GM21619 (cell line): ENCODE results near the gene COL5A1.

Experiments
- ATAC-seq: cut with Tn5 transposase; IDR thresholded peaks from one replicate; pipeline ENCODE4 v1.9.1; 2021; ENCODE audit not compliant: unreplicated experiment

The COL5A1 gene

DNA sequence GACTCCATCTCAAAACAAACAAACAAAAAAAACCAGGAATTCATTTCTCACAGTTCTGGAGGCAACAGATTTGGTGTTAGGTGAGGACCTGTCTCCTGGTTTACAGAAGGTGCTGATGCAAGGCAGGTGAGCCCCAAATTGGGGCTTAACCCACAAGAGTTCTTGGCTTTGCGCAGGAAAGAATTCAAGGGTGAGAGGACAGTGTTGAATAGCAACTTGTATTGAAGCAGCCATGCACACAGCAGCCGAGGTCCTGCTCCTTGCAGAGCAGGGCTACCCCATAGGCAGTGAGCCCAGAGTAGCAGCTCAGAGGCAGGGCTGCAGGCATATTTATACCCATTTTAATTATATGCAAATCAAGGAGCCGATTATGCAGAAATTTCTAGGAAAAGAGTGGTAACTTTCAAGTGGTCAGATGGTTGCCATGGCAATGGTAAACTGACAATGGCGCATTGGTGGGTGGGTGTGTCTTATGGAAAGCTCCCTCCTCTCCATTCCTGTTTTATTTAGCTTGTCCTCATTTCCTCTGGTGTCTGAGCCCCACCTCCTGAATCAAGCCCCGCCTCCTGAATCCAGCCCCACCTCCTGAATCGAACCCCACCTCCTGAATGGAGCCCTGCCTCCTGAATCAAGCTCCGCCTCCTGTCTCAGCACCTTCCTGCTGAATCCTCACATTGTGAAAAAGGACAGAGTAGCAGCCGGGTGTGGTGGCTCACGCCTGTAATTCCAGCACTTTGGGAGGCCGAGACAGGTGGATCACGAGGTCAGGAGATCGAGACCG, 34.5 kb upstream of the COL5A1 start:
- ATAC-seq, result no peak

DNA sequence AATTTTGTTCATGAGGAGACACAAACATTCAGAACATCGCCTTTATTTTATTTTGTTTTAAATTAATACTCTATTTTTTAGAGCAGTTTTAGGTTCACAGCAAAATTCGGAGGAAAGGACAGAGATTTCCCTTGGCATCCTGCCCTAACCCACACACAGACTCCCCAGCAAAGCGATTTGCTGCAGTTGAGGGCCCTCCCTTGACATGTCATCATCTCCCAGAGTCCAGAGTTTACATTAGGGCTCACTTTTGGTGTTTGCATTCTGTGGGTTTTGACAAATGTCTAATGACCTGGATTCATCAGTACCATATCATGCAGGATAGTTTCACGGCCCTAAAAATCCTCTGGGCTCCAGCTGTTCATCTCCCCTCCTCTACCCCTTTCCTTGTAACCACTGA, 33.6 kb upstream of the COL5A1 start:
- ATAC-seq, result no peak

DNA sequence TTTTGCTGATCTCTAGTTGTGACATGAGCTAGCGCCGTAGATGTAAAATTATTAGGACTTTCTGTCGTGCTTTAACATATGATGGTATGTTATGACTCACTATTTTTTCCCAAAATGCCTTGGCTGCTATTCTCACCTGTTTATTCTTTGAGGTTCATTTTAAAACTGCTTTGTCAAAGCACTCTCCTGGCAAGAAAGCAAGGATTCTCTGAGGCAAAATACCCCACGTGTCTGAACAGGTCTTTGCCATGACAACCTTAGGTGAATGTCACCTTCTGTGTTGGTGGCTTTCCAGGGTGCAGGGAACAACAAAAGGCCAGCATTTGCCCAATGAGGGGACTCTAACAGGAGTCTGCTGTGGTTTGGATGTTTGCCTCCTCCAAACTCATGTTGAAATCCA, 30.6 kb upstream of the COL5A1 start:
- no peak for ATAC-seq

DNA sequence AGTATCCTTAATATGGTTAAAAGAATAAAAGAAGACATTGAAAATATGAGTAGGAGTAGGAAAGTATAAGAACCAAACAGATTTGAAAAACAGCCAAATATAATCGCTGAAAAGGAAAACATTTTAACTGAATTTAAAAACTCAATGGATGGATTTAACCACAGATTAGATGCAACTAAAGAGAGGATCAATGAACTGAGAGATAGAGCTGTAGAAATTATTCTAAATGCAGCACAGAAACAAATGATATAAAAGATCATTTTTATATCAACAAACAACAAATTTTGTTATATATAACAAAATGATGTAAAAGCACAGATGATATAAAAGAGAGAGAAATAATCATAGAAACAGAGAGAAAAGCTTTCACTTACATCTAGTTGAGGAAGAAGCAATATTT, 29.3 kb upstream of the COL5A1 start:
- ATAC-seq, result no peak

DNA sequence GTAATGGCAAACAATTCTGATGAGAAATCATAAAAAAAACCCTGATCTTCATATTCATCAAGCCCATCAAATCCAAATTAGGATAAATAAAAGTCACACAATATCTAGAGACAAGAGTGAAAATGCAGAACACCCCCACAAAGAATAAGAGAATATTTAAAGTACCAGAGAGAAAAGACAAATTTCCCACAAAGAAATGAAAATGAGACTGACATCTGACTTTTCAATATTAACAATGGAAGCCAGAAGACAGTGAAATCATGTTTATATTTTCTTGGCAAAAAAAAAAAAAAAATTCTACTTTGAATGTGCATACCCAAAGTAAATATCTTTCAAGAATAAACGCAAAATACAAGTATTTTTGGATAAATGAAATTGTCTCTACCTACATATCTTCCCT, 28.9 kb upstream of the COL5A1 start:
- ATAC-seq, result no peak

DNA sequence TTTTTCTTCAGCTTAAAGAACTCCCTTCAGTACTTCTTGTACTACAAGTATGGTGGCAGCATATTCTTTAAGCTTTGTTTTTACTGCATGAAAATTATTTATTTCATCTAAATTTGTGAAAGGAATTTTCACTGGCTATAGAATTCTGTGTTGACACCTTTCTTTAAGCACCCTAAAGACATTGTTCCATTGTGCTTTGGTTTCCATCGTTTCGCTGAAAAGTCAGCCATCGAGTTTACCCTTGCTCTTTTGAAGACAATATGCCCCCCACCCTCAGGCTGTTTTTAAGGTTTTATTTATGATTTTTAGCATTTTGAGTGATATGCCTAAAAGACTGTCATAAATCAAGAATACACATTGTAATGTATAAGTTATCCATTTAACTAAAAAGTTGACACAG, 27.3 kb upstream of the COL5A1 start:
- no peak for ATAC-seq

DNA sequence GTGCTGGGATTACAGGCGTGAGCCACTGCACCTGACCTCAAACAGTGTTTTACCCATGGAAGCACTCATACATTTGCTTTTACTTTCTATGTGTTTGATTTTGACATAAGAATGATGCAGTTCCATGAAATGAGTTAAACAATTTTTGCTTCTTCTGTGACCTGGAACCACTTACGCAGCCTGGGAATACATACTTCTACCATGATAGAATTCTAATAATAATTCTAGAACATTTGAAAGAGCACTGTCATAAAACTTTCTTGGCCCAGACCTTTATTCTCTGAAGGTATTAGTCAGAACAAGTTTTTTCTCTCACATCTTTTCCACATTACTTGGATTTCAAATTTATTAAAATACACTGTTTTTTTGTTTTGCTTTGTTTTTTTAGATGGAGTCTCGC, 25.3 kb upstream of the COL5A1 start:
- ATAC-seq, result no peak

DNA sequence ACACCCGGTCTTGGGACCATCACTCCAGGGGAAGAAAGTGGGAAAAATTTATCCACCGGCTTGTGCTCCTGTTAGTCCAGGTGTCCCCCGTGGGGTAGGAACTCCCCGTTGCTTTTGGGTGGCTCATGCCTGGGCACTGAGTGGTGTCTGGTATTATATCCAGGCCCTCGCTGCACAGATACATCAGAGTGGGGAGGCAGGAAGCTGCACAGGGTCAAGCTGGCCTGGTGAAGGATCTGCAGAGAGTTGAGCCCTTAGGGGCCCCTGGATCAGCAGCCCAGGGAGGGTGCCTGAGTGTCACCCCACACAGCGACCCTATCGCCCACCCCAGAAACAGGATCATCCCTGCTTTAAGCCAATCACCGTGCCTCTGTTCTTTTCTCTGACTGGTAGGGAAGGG, 24.4 kb upstream of the COL5A1 start:
- no peak for ATAC-seq

DNA sequence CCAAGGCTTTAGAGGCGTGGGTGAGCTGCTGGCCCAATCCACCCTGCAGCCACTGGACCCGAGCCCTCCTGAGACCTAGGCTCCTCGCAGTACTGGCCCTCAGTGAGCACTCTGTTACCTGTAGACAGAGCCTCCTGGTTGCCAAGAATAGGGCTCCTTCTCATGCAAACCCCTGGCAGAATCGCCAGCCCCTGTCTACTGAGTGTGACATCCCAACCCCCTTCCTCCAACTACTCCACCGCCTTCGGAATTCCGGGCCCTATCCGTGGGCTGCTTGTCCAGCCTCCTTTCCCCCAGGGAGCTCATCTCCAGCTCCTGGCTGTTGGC, 23.8 kb upstream of the COL5A1 start:
- no peak for ATAC-seq

DNA sequence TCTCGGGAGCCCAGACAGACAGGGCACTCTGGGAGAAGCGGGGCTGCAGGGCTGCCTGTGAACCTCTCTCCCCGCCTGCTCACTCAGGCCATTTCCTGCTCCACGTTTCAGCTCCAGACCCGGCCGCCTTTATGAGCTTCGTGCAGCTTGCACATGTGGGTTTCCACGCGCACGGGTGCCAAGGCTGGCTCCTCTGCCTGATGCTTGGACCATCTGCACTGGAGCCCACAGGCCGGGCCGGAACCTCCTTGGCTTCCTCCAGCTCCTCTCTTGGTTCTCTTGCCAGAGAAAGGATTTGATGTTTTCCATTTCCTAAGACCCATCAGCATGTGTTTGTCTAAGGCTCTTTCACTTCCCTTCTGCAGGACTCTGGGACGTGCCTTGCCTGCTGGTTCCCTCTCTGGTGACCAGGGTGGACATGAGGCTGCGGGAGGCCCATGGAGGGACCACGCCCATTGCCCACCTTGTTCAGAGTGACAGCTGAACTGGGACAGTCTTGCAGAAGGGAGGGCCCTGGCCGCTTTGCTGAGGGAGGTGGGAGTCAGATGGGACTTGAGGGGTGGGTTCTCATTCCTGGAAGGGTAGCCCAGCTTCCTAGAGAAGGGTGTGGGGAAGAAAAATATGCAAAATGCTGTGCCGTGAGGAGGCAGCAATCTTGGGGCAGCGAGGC, 23.3 kb upstream of the COL5A1 start:
- ATAC-seq, result no peak

DNA sequence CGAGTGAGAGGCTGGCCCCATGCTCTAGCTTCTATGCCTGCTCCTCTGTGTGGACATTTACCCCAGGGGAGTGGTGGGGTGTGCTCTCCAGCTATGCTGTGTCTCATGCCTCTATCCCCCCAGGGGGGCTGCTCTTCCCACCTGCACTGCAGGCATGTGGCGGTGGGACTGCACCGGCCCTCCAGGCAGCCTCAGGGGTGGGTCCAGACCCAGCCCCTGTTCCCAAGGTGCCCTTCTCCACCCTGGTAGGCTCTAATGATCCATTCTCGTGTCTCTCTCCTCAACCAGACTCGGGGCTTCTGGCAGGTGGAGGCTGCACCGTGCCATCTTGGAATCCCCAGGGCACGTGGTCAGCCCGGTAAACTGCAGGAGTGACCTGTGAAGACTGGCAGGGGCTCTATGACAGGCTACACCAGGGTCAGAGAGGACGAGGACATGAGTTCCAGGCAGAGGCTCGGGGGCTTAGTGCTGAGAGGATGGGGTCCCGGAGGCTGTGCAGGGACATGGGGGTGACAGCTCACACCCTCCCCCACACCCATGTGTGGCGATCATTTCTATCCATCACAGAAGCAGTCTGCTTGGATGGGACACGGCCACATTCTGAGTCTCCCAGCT, 22.7 kb upstream of the COL5A1 start:
- ATAC-seq, result no peak

DNA sequence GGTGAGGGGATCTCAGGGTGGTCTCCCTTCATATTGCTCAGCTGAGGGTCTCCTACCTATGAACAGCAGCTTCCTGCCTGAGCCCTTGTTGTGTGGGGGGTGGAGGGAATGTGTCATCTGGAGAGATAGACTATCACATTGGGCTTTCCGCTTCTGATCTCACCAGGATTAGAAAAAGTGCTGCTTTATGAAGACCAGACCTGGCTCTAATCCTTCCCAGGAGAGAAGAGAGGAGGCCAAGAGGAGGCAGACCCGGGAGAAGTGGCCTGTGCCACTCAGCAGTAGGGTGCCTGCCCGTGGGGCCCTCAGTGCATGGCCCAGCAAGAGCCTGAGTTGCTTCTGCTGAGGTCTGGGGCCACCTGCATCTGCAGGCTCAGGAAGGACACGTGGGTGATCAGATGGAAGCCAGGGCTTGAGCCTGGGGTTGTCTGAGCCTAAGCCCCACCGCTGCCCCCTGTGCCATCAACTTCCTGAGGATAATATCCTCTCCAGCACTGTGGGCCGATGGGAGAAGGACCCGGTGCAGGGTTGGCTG, 22.1 kb upstream of the COL5A1 start:
- ATAC-seq, result no peak

DNA sequence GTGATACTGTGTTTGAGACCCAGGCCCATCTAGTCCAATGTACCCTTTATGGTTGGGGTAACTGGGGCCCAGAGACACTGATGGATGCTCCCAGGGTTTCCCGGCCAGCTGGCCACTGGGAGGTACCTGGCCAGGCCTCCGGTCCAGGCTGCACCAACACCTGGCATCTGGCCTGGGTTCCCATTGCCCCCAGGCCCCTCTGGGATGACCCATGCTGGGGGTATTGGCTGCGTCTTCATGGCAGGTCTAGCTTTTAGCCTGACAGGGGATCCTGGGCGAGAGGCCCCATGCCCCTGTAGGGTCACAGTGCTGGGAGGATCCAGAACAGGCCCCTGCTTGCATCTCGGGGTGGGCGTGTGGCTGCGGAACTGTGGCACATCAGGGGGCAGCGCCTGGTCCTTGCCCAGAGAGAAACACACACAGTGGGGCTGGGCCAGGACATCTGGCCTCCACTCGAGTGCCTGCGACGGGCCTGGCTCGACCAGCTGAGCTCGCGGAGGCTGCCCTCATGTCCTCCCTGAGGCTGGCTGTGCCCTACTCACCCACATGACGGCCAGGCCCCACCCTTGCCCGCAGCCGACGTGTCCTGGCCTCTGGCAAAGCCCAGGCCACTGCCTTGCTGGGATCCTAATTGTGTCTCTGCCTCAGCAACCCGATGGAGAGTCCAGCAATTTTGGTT, 21.5 kb upstream of the COL5A1 start:
- ATAC-seq, result no peak

DNA sequence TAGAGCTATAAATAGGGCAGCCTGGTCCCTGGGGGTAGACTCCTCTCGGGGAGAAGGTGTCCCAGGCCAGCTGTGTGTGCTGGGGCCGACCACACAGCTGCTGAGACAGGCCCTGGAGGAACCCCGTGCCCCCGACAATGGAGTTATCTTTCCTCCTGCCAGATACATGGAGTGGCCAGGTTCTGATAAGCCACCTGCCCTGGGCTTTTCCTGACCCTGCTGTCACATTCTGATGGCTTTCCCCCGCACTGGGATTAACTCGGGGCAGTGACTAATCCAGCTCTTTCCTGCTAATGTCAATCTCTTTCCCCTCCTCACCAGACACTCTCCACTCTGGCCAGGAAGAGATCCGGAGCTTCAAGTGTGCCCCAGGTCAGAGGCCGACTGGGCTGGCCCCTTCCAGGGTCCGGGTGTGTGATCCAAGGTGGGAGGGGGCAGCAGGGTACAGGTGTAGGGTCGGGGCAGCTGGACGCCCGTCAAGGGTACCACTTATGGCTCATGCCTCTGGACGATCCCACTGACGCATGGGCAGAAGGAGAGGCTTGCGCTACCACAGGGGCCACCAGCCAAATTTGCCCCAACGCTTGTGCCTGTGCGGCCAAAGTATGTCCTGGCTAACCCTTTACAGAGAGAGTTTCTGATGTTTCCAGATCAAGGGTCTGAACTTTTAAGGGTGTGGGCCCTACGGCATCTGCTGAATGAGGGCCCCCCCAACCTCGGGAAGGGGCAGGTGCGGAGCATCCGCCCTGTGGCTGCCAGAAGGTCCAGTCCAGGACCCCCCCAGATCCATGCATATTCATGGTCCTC, 20.6 kb upstream of the COL5A1 start:
- no peak for ATAC-seq

DNA sequence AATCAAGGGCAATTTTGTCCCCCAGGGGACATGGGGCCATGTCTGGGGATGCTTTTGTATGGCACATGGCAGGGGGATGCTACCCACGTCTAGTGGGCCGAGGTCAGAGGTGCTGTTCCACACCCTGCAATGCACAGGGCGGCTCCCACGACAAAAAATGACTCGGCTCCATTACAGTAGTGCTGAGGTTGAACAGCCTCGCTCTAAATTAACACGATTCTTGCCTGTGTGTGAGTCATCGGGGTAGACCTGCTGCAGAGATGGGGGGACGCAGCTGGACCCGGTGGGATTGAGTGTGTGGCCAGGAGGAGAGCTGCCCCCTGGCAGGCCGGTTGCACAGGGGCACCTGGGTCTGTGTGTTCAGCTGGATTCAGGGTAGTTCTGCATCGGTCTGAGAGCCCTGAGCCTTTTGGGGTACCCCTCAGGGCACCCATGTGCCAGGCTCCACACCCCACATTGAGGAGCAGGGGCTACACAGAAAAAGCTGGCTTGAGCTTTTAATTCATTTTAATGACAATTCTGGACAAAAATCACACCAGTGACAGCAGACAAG, 20.0 kb upstream of the COL5A1 start:
- ATAC-seq, result no peak

DNA sequence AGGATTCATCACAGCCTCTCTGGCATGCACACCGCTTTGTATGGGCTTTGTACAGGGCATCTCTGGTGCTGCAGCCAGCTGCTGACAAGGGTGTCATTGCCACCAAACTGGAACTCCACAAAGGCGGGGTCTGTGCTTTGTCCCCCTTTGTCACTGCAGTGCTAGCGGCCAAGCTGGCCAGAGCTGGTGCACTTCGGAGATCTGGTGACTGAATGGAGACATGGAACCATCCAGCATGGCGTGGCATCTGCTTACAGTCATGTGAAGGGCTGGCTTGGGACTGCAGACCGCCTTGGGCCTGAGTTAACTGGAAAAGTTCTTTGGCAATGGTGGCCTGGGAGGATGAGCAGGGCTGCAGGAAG, 18.7 kb upstream of the COL5A1 start:
- ATAC-seq, result no peak

DNA sequence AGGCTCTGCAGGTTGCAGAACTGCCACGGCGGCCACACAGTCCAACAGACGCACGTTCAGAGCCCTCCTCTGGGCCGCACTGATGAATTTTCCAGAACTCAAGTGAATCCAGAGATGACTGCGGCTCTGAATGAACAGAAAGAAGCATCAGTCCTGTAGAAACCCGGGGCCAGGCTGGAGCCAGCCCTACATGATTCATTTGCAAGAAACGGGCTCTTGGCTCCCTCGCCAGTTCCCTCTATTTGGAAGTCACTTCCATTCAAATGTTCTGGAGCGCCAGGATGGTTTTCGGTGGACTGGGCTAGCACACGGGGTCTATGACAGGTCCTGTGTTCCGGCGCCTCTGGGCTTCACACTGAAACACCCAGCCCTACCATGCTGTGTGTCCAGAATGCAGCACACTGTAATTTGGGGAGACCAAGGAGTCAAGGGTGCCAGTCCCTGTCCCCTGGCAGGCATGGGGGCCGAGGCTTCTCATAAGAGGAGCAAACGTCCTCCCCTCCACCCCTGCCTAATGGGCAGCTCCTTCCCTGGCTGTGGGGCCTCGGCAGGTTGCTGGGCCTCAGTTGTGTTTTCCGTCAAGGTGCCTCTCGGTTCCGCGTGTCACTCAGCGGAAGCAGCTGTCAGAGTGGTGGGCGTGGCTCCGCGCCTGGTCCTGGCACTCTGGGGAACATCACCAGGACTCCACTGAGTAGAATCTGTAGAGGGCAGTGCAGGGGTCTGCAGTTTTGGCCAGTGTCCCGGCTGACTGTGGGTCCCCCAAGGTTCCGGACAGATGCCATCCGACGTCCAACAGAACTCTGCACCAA, 18.1 kb upstream of the COL5A1 start:
- ATAC-seq, result no peak

DNA sequence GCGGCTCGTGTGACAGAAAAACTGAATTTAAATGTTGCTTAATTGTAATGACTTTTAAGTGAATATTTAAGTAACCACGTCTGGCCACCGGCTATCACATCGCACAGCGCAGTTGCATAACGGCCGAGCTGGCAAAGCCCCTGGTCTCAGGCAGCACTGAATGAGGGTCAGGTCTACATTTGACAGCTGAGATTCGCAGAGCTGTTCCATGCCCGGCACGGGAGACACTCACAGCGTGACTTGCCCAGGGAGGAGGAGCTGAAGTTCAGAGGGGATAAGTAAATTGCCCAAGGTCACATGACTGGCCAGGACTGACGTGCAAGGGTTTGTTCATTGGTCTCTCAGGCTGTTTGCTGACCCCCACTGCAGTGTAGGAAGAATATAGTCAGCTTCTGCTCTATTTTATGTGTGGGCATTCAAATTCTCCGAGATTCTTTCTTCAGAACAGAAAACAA, 17.4 kb upstream of the COL5A1 start:
- ATAC-seq, result no peak

DNA sequence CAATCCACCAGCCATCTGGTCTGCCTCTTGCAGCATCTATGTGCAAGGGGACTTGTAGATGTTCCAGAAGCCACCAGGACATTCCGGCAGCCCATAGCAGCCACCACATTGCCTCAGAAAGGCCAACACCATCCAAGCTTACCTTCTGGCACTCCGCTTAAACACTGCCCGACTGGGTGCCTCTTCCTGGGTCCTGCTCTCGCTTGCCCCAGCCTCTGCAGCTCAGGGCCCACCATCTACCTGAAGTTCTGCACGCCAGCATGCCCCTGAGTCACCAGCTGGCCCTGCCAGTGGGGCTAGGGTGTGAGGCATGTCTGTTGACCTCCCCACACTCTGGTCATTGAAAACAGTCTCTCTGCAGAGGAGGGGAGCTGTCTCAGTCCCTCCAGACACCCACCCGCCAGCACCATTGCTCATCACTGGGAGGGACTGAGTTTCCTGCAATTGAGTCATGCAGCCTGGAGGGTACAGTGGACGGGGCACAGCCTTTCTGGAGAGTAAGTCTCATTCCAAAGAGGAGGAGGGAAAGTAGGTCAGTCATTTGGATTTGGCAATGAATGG, 16.9 kb upstream of the COL5A1 start:
- no peak for ATAC-seq
